ENCODE results near the gene SLC34A3. TPM values are rescaled to one million over a fixed set of nuclear protein-coding genes. Genes with fewer than 3 reads are reported as not detected.
"Not testable (repeated sequence)": the region's sequence is repeated elsewhere in the genome, so short reads cannot be mapped to it uniquely, and the experiment has no call there.

Gene SLC34A3
- total RNA-seq, 1 donor from 2014 or later: not detected

GRCh38 chr9:137240841-137241489, 10.3 kb downstream of the SLC34A3 start, which contains the start of gene TUBB4B:
TSS of gene TUBB4B (plus strand) at chr9:137241287. CDS start at chr9:137241361, 74 bp downstream.
- peaks cover 9% of the 10 kb centered on the region for H3K36me3 Mint-ChIP-seq (ENCODE audit: unreplicated experiment)

DNA sequence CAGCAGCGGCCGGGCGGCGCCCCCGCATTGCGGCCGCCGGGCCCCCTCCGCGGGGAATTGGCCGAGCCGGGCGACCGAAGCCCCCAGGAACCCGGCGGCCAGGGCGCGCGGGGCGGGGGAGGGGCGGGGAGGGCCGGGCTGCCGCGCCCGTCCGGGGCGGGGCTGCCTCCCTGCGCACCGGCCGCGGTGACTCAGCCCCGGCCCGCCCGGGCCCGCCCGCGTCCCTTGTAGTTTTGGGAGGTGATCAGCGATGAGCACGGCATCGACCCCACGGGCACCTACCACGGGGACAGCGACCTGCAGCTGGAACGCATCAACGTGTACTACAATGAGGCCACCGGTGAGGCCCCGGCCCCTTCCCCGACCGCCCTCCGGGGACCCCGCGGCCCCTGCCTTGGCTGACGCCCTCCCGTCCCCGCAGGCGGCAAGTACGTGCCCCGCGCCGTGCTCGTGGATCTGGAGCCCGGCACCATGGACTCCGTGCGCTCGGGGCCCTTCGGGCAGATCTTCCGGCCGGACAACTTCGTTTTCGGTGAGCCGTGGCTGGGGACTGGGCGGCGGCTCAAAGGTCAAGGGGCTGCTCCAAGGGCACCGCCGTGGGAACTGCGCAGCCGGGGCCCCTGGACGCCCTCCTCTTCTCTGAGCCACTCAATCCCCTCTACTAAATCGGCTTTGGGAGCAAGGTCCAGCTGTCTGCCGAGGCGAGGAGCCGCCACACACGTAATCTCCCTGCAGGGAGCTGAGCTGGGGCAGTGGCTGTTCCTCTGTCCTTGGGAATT, 11.0 kb downstream of the SLC34A3 start:
- H3K4me3 Mint-ChIP-seq (ENCODE audit: unreplicated experiment): peak overlapping the region; percentile 76
- DNase-seq (ENCODE audit: extremely low spot score, unreplicated experiment): no peak
- no peaks in the 10 kb centered on the region for H3K9me3 Mint-ChIP-seq (ENCODE audit: unreplicated experiment)
- H3K27me3 Mint-ChIP-seq (ENCODE audit: unreplicated experiment): no peaks in the 10 kb centered on the region
- H3K27ac Mint-ChIP-seq (ENCODE audit: unreplicated experiment): peak overlapping the region; percentile 57
- peaks cover 9% of the 10 kb centered on the region for H3K36me3 Mint-ChIP-seq (ENCODE audit: unreplicated experiment)
- peaks cover 31% of the 10 kb centered on the region for H3K4me1 Mint-ChIP-seq (ENCODE audit: unreplicated experiment)
- TF ChIP-seq CTCF (IDR thresholded peaks at IDR 0.05): no peak

More at GRCh38 chr9:137240841-137241489, 10.3 kb downstream of the SLC34A3 start, which contains the start of gene TUBB4B:
- DNase-seq (ENCODE audit: extremely low spot score, unreplicated experiment): peak; percentile 100
- Mint-ChIP-seq H3K27me3 (ENCODE audit: unreplicated experiment) (no peaks in the 10 kb centered on the region), H3K4me1 (ENCODE audit: unreplicated experiment) (peaks cover 31% of the 10 kb centered on the region), H3K4me3 (ENCODE audit: unreplicated experiment) (peak within 1 kb of the TSS; percentile 81), H3K9me3 (ENCODE audit: unreplicated experiment) (no peaks in the 10 kb centered on the region), H3K27ac (ENCODE audit: unreplicated experiment) (peak within 1 kb of the TSS; percentile 88)
- TF ChIP-seq CTCF (IDR thresholded peaks at IDR 0.05): no peak

- H3K9me3 Mint-ChIP-seq (ENCODE audit: unreplicated experiment): no peaks in the 10 kb centered on the region
- peak overlapping the region; percentile 76 for H3K4me3 Mint-ChIP-seq (ENCODE audit: unreplicated experiment)
- peak overlapping the region; percentile 57 for H3K27ac Mint-ChIP-seq (ENCODE audit: unreplicated experiment)
- TF ChIP-seq CTCF (IDR thresholded peaks at IDR 0.05): no peak
- peaks cover 33% of the 10 kb centered on the region for H3K4me1 Mint-ChIP-seq (ENCODE audit: unreplicated experiment)
- H3K36me3 Mint-ChIP-seq (ENCODE audit: unreplicated experiment): peaks cover 9% of the 10 kb centered on the region
- DNase-seq (ENCODE audit: extremely low spot score, unreplicated experiment): no peak
- H3K27me3 Mint-ChIP-seq (ENCODE audit: unreplicated experiment): no peaks in the 10 kb centered on the region
These were observed 11.8 kb downstream of the SLC34A3 start for GRCh38 chr9:137242269-137243203.

DNA sequence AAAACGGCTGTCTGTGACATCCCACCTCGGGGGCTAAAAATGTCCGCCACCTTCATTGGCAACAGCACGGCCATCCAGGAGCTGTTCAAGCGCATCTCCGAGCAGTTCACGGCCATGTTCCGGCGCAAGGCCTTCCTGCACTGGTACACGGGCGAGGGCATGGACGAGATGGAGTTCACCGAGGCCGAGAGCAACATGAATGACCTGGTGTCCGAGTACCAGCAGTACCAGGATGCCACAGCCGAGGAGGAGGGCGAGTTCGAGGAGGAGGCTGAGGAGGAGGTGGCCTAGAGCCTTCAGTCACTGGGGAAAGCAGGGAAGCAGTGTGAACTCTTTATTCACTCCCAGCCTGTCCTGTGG, 12.5 kb downstream of the SLC34A3 start:
- H3K27ac Mint-ChIP-seq (ENCODE audit: unreplicated experiment); DNase-seq (ENCODE audit: extremely low spot score, unreplicated experiment); H3K36me3 Mint-ChIP-seq (ENCODE audit: unreplicated experiment); H3K27me3 Mint-ChIP-seq (ENCODE audit: unreplicated experiment); H3K4me3 Mint-ChIP-seq (ENCODE audit: unreplicated experiment); H3K9me3 Mint-ChIP-seq (ENCODE audit: unreplicated experiment): not testable (repeated sequence)
- peaks cover 33% of the 10 kb centered on the region for H3K4me1 Mint-ChIP-seq (ENCODE audit: unreplicated experiment)

- no peak overlapping the region for H3K4me3 Mint-ChIP-seq (ENCODE audit: unreplicated experiment)
- no peak for TF ChIP-seq CTCF (IDR thresholded peaks at IDR 0.05)
- H3K27me3 Mint-ChIP-seq (ENCODE audit: unreplicated experiment): no peaks in the 10 kb centered on the region
- peaks cover 30% of the 10 kb centered on the region for H3K4me1 Mint-ChIP-seq (ENCODE audit: unreplicated experiment)
- H3K9me3 Mint-ChIP-seq (ENCODE audit: unreplicated experiment): no peaks in the 10 kb centered on the region
- DNase-seq (ENCODE audit: extremely low spot score, unreplicated experiment): no peak
- H3K36me3 Mint-ChIP-seq (ENCODE audit: unreplicated experiment): peaks cover 9% of the 10 kb centered on the region
- H3K27ac Mint-ChIP-seq (ENCODE audit: unreplicated experiment): no peak overlapping the region
These were observed 13.2 kb downstream of the SLC34A3 start for GRCh38 chr9:137243626-137244485.

All from osteocyte (in vitro differentiated cells).